Epidermal melanocyte (primary cell): Measurements from ENCODE around the gene C16orf95.
A peak's percentile ranks its signal among the peaks of the same experiment; 100 is the strongest.
"Not testable (repeated sequence)": the region's sequence is repeated elsewhere in the genome, so short reads cannot be mapped to it uniquely, and the experiment has no call there.

Experiments used
- DNase-seq: peaks from one replicate; pipeline ENCODE4 v3.0.0; 2011; ENCODE audit warnings: low spot score; ENCODE audit not compliant: insufficient read length

The C16orf95 gene

GRCh38 chr16:87291944-87292343, 25.2 kb downstream of the C16orf95 start:
- no peak for DNase-seq

- peak; percentile 57 for DNase-seq
Observed at GRCh38 chr16:87288753-87289362, 28.3 kb downstream of the C16orf95 start.

- DNase-seq: no peak
Observed at GRCh38 chr16:87286839-87287626, 30.2 kb downstream of the C16orf95 start.

GRCh38 chr16:87284183-87284582, 33.0 kb downstream of the C16orf95 start:
- DNase-seq: no peak

- no peak for DNase-seq
Observed at GRCh38 chr16:87279094-87279658, 38.0 kb downstream of the C16orf95 start.

GRCh38 chr16:87278191-87279093, 38.8 kb downstream of the C16orf95 start:
- DNase-seq: peak; percentile 98

GRCh38 chr16:87276924-87277323, 40.3 kb downstream of the C16orf95 start:
- DNase-seq: no peak

- no peak for DNase-seq
Observed at GRCh38 chr16:87276091-87276701, 41.0 kb downstream of the C16orf95 start.

GRCh38 chr16:87274794-87275193, 42.4 kb downstream of the C16orf95 start:
- DNase-seq: no peak

- DNase-seq: no peak
Observed at GRCh38 chr16:87273471-87274030, 43.6 kb downstream of the C16orf95 start.

- no peak for DNase-seq
Observed at GRCh38 chr16:87271256-87271655, 45.9 kb downstream of the C16orf95 start.

- DNase-seq: no peak
Observed at GRCh38 chr16:87267566-87267965, 49.6 kb downstream of the C16orf95 start.

GRCh38 chr16:87266846-87267245, 50.3 kb downstream of the C16orf95 start:
- no peak for DNase-seq

GRCh38 chr16:87265261-87265660, 51.9 kb downstream of the C16orf95 start:
- no peak for DNase-seq

- no peak for DNase-seq
Observed at GRCh38 chr16:87264634-87265033, 52.6 kb downstream of the C16orf95 start.

- DNase-seq: no peak
Observed at GRCh38 chr16:87263418-87264052, 53.7 kb downstream of the C16orf95 start.

GRCh38 chr16:87259431-87259830, 57.8 kb downstream of the C16orf95 start:
- no peak for DNase-seq

GRCh38 chr16:87258653-87259052, 58.5 kb downstream of the C16orf95 start:
- DNase-seq: not testable (repeated sequence)

- DNase-seq: no peak
Observed at GRCh38 chr16:87255866-87256265, 61.3 kb downstream of the C16orf95 start.

- DNase-seq: no peak
Observed at GRCh38 chr16:87254734-87255133, 62.5 kb downstream of the C16orf95 start.
